Psoas muscle (tissue), 8 donors: ENCODE measurements around the gene XRRA1. TPM values are rescaled to one million over a fixed set of nuclear protein-coding genes. Genes with fewer than 3 reads are reported as not detected.

Experiments
- ATAC-seq, 4 donors: fragments of 200-7000 bp; cut with Tn5 transposase; one replicate each; pipeline ENCODE4 v1.9.1; 2020; ENCODE audit warnings: moderate library complexity in 3 of 4, mild to moderate bottlenecking in 2 of 4
- DNase-seq, 2 donors: peaks; one replicate each; pipeline ENCODE4 v3.0.0-alpha.2; 2020
- H3K27ac ChIP-seq: fragments of 200-600 bp; one replicate; pipeline ENCODE4 v1.8.0; 2022
- H3K27me3 ChIP-seq, 3 donors: fragments of 200-600 bp in 1 of 3; one replicate each; pipeline versions ENCODE4 v1.6.1 to v1.8.0; 2013 to 2022; ENCODE audit warnings: low read length in 2 of 3, mild to moderate bottlenecking in 2 of 3, moderate library complexity in 1 of 3; ENCODE audit not compliant: insufficient read depth in 3 of 3
- H3K36me3 ChIP-seq, 2 donors: fragments of 200-600 bp in 1 of 2; one replicate each; pipeline versions ENCODE4 v1.6.1 to v1.8.0; 2013 to 2022; ENCODE audit warnings: low read depth in 1 of 2, mild to moderate bottlenecking in 1 of 2, moderate library complexity in 1 of 2; ENCODE audit not compliant: insufficient read depth in 1 of 2
- H3K4me1 ChIP-seq: fragments of 200-600 bp; one replicate; pipeline ENCODE4 v1.8.0; 2022
- H3K4me3 ChIP-seq: fragments of 200-600 bp; one replicate; pipeline ENCODE4 v1.8.0; 2022; ENCODE audit warnings: mild to moderate bottlenecking
- H3K9me3 ChIP-seq: fragments of 200-600 bp; one replicate; pipeline ENCODE4 v1.8.0; 2022
- CTCF ChIP-seq: fragments of 200-600 bp; IDR thresholded peaks from one replicate; pipeline ENCODE4 v1.8.0; 2022; ENCODE audit warnings: antibody characterized with exemption
- WGBS, 3 donors: extraction: QIAGEN DNeasy Blood & Tissue Kit; methylation state at CpG; one replicate each; pipeline versions ENCODE4 v1.1.6 to v1.1.7; 2013; 5-methylcytosine and 5-hydroxymethylcytosine counted together
- intact Hi-C, 2 donors: fragments of 100-400 bp; cut with DNase I; formaldehyde crosslinking; loops; one replicate each; pipeline versions ENCODE4 v1.11.0 to v1.14.2; 2022
- polyA plus RNA-seq, 3 donors: library from polyadenylated mRNA; stranded (reverse); fragments of 200-250 nt; gene quantifications; one replicate each; pipeline ENCODE4 v1.2.3, GENCODE V29; 2013
- total RNA-seq, 4 donors: library from RNA; stranded (reverse); fragmentation: NEBNext Ultra II Directional in 2 of 4; extraction: Animal tissue kit (Norgen Biotek cat#: 25700) in 2 of 4; gene quantifications; one replicate each; pipeline versions ENCODE4 v1.2.1 to v1.2.4, GENCODE V29; 2021 to 2023
- donor health status: healthy with polysubstance abuse.
- donor health status: DM: no; HTN: no; CAD: no; lungs with moderate emphysema.
- donor health status: Bipolar disorder and iron deficiency.
- donor health status: healthy.
- donor health status: DM: yes; HTN: yes; CAD: no.
- donor health status: DM: no; HTN: no; CAD: no.
- donor health status: DM: no; HTN: no; CAD: no.
- donor health status: DM: yes; HTN: yes; CAD: no.

Gene XRRA1
- total and polyA plus RNA-seq, 7 donors, result 3.1 to 15.1 (median 6.9) TPM

- no peak for ATAC-seq
- Histone ChIP-seq H3K27me3 (no peaks in the 10 kb centered on the region), H3K9me3 (no peaks in the 10 kb centered on the region), H3K4me1 (no peaks in the 10 kb centered on the region), H3K4me3 (no peak overlapping the region), H3K36me3 (peaks cover 19 to 90% of the 10 kb centered on the region in 2 donors), H3K27ac (no peak overlapping the region)
- intact Hi-C loops, result no loop called here
- TF ChIP-seq CTCF, result no peak
- WGBS, 3 donors, result 90 to 93% (median 91%) methylated on average over 2 of the region's 2 CpGs
- DNase-seq, result no peak
Observed at GRCh38 chr11:74846770-74847169, 102.1 kb downstream of the XRRA1 start.

- no peak overlapping the region for H3K27ac ChIP-seq
- no peak for TF ChIP-seq CTCF
- intact Hi-C loops, result no loop called here
- H3K9me3 ChIP-seq, result no peaks in the 10 kb centered on the region
- 94 to 95% (median 95%) methylated on average over 5 of the region's 5 CpGs for WGBS, 3 donors
- H3K4me1 ChIP-seq, result no peaks in the 10 kb centered on the region
- H3K4me3 ChIP-seq, result no peak overlapping the region
- H3K27me3 ChIP-seq, result no peaks in the 10 kb centered on the region
- no peak for ATAC-seq
- peaks cover 19 to 84% of the 10 kb centered on the region in 2 donors for H3K36me3 ChIP-seq
- DNase-seq, result no peak
Observed at GRCh38 chr11:74845978-74846517, 102.8 kb downstream of the XRRA1 start.

GRCh38 chr11:74844865-74845264, 104.0 kb downstream of the XRRA1 start:
- TF ChIP-seq CTCF, result no peak
- DNase-seq, result no peak
- Histone ChIP-seq H3K4me3 (no peak overlapping the region), H3K36me3 (peaks cover 19 to 83% of the 10 kb centered on the region in 2 donors), H3K4me1 (no peaks in the 10 kb centered on the region), H3K27me3 (no peaks in the 10 kb centered on the region), H3K27ac (no peak overlapping the region), H3K9me3 (no peaks in the 10 kb centered on the region)
- ATAC-seq, result peak in 1 of 4 donors; percentile 25
- intact Hi-C loops, result no loop called here
- WGBS, 3 donors, result 54 to 73% (median 70%) methylated on average over 4 of the region's 4 CpGs

- Histone ChIP-seq H3K9me3 (no peaks in the 10 kb centered on the region), H3K27me3 (no peaks in the 10 kb centered on the region), H3K36me3 (peaks cover 19 to 85% of the 10 kb centered on the region in 2 donors), H3K27ac (no peak overlapping the region), H3K4me3 (no peak overlapping the region), H3K4me1 (no peaks in the 10 kb centered on the region)
- ATAC-seq (no peak), DNase-seq (no peak)
- intact Hi-C loops, result no loop called here
- TF ChIP-seq CTCF, result no peak
- WGBS, 3 donors, result 90 to 97% (median 92%) methylated on average over 3 of the region's 3 CpGs
Observed at GRCh38 chr11:74844072-74844471, 104.8 kb downstream of the XRRA1 start.

- Histone ChIP-seq H3K27ac (no peak overlapping the region), H3K27me3 (no peaks in the 10 kb centered on the region), H3K9me3 (no peaks in the 10 kb centered on the region), H3K4me1 (no peaks in the 10 kb centered on the region), H3K4me3 (no peak overlapping the region), H3K36me3 (peaks cover 22 to 89% of the 10 kb centered on the region in 2 donors)
- intact Hi-C loops, result no loop called here
- 92 to 96% (median 94%) methylated on average over 13 of the region's 13 CpGs for WGBS, 3 donors
- TF ChIP-seq CTCF, result no peak
- ATAC-seq, result peak in 2 of 4 donors; percentile 27 to 39
- DNase-seq, result no peak
Observed at GRCh38 chr11:74842967-74843366, 105.9 kb downstream of the XRRA1 start.
